Mucosa of descending colon (tissue), 3 donors: Measurements from ENCODE around the gene OGA. TPM values are rescaled to one million over a fixed set of nuclear protein-coding genes. Genes with fewer than 3 reads are reported as not detected.

Source experiments
- ATAC-seq: fragments of 200-7000 bp; cut with Tn5 transposase; one replicate; pipeline ENCODE4 v1.9.1; 2020; ENCODE audit warnings: mild to moderate bottlenecking, moderate library complexity
- DNase-seq, 3 donors: peaks; one replicate each; pipeline ENCODE4 v3.0.0-alpha.2; 2020
- H3K36me3 ChIP-seq: fragments of 200-600 bp; one replicate; pipeline ENCODE4 v1.8.0; 2021; ENCODE audit warnings: low read depth, mild to moderate bottlenecking
- H3K4me1 ChIP-seq: fragments of 200-600 bp; one replicate; pipeline ENCODE4 v1.8.0; 2021; ENCODE audit warnings: low read depth, mild to moderate bottlenecking
- H3K4me3 ChIP-seq: fragments of 200-600 bp; one replicate; pipeline ENCODE4 v1.8.0; 2021; ENCODE audit warnings: mild to moderate bottlenecking
- H3K9me3 ChIP-seq: fragments of 200-600 bp; one replicate; pipeline ENCODE4 v1.8.0; 2021; ENCODE audit warnings: mild to moderate bottlenecking
- CTCF ChIP-seq: fragments of 200-600 bp; IDR thresholded peaks from one replicate; pipeline ENCODE4 v1.8.0; 2022; ENCODE audit warnings: antibody characterized with exemption, mild to moderate bottlenecking
- intact Hi-C, 2 donors: fragments of 100-400 bp; cut with DNase I in 1 of 2; cut with micrococcal nuclease in 1 of 2; formaldehyde crosslinking; loops; one replicate each; pipeline versions ENCODE4 v1.11.0 to v1.11.1; 2022; cut with DNase I, micrococcal nuclease
- total RNA-seq, 3 donors: library from RNA; stranded (reverse); fragmentation: NEBNext Ultra II Directional in 2 of 3; extraction: Animal tissue kit (Norgen Biotek cat#: 25700) in 2 of 3; gene quantifications; one replicate each; pipeline versions ENCODE4 v1.2.1 to v1.2.4, GENCODE V29; 2021 to 2023
- donor health status: DM: no; HTN: no; CAD: no; lungs with moderate emphysema.
- donor health status: DM: no; HTN: no; CAD: no.
- donor health status: DM: no; HTN: yes; CAD: no.

The OGA gene
- total RNA-seq, 3 donors from 2014 or later, result 80.8 to 112 (median 110) TPM

DNA sequence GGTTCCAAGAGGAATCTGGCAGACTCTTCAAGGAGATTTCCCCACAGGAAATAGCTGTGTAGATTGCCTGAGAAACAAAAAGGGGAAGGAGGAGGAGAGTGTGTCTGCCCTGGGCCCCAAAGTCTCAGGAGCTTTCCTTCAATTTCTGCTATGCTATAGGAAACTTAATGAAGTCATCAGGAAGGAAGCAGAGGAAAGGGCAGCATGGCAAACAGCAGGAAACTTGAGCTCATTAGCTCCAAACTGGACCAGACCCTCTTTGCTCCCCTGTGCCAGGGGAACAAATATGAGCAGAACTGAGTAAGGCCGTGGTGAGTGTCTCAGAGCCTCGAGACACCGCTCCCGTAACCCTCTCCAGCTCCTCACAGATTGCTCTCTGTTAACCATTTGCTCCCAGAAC, 30.2 kb upstream of the OGA start:
- no peaks in the 10 kb centered on the region for H3K4me1 ChIP-seq
- no peak overlapping the region for H3K4me3 ChIP-seq
- no peaks in the 10 kb centered on the region for H3K9me3 ChIP-seq
- DNase-seq (no peak), ATAC-seq (no peak)
- no peak for TF ChIP-seq CTCF
- no peaks in the 10 kb centered on the region for H3K36me3 ChIP-seq
- intact Hi-C loops, result loop anchor here in 1 of 2 donors (10.0 kb wide), 1 partner anchor 156 kb away; no protein-coding TSS in a partner anchor

- no peak overlapping the region for H3K4me3 ChIP-seq
- peaks cover 6% of the 10 kb centered on the region for H3K4me1 ChIP-seq
- TF ChIP-seq CTCF, result no peak
- intact Hi-C loops, result loop anchor here in 1 of 2 donors (10.0 kb wide), 1 partner anchor 159 kb away; no protein-coding TSS in a partner anchor
- no peaks in the 10 kb centered on the region for H3K36me3 ChIP-seq
- DNase-seq (no peak), ATAC-seq (no peak)
- H3K9me3 ChIP-seq, result no peaks in the 10 kb centered on the region
Measured at GRCh38 chr10:101845893-101846292, 27.6 kb upstream of the OGA start.

DNA sequence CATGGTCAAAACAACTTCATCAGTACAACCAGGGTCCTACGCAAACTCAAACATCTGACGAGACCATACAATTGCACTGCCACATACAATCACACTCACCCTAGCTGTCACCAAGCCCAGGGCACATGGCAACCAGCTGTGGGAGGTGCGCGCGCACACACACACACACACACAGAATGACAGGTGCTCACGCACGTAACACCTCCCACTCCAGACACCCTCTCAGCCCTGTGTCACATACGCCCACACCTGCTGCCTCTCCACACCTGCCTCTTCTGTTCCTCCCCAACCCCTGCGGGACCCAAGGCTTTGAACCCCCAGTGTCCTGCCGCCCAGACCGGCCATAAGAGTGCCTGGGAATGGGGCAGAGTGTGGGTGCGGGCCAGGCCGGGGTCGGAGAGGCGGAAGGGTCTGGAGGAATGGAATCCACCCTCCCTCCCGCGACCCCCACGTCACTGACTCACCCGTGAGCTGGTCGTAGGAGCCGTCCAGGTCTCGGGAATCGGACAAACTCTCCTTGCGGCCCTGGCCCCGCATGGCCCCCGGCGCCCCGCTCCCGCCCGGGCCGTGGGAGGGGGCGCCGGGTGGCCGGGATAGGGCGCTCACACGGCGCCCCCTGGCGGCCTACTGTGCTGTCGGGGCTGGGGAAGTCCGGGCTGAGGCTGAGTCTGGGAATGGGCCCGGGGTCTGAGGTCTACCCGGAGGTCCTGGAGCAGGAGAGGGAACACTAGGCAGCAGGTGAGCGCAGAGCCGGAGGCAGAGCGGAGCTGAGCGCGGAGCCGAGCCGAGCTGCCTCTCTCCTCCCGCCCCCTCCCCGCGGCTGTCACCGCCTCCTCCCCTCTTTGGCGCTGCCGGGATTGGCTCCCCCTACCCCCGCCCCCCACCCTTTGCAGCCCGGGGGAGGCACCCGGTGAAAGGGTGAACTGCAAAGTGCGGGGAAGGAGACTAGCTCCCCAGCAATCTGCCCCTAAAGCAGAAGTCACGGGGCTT, 25.1 kb upstream of the OGA start, which contains the start of gene KCNIP2:
TSS of gene KCNIP2 (minus strand) at position 769 of the 990 bp plus-strand sequence. CDS start at position 537, 232 bp downstream.
- no peak for TF ChIP-seq CTCF
- H3K9me3 ChIP-seq, result no peaks in the 10 kb centered on the region
- no peaks in the 10 kb centered on the region for H3K36me3 ChIP-seq
- intact Hi-C loops, result loop anchor here in 1 of 2 donors (10.0 kb wide), 1 partner anchor 161 kb away; no protein-coding TSS in a partner anchor
- DNase-seq, result peak in 1 of 3 donors; percentile 66
- no peak within 1 kb of the TSS for H3K4me3 ChIP-seq
- H3K4me1 ChIP-seq, result peaks cover 12% of the 10 kb centered on the region
- ATAC-seq, result peak; percentile 11

DNA sequence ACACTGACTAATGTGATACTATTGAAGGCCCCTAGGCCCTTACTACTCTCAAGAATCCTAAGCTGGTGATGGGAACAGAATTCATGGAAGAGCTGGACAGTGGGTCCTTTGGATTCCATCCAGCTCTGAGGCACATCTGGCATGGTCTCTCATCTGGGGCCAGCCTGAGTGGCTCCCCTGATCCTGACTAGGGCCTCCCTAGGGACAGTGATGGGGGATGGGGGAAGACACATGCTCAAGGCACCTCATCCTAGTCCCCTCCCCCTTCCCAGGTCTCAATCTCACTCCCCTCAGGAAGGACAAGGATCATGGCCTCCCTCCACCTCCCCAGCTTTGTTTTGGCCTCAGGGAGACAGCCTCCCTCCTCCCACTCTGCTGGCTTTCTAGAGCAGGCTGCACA, 23.6 kb upstream of the OGA start:
- DNase-seq, result no peak
- intact Hi-C loops, result loop anchor here in 1 of 2 donors (10.0 kb wide), 1 partner anchor 163 kb away; no protein-coding TSS in a partner anchor
- TF ChIP-seq CTCF, result no peak
- Histone ChIP-seq H3K36me3 (no peaks in the 10 kb centered on the region), H3K9me3 (no peaks in the 10 kb centered on the region), H3K4me3 (no peak overlapping the region), H3K4me1 (peaks cover 12% of the 10 kb centered on the region)
- ATAC-seq, result no peak

- DNase-seq (peak; percentile 83 to 84 (median 83)), ATAC-seq (peak; percentile 90)
- Histone ChIP-seq H3K36me3 (no peaks in the 10 kb centered on the region), H3K4me3 (no peak overlapping the region), H3K9me3 (no peaks in the 10 kb centered on the region), H3K4me1 (peaks cover 12% of the 10 kb centered on the region)
- peak; percentile 91 for TF ChIP-seq CTCF
- intact Hi-C loops, result loop anchor here in 1 of 2 donors (10.0 kb wide), 1 partner anchor 164 kb away; no protein-coding TSS in a partner anchor
Measured at GRCh38 chr10:101840741-101841453, 22.7 kb upstream of the OGA start.
